Fibroblast of lung (primary cell): ENCODE measurements around the gene CMSS1.

ENCODE experiments used
- CTCF ChIP-seq, 2 donors: IDR thresholded peaks in 1 of 2; conservative IDR thresholded peaks in 1 of 2; 1 replicate in 1 of 2; 2 replicates in 1 of 2; pipeline ENCODE4 v1.5.1; 2011 to 2012; ENCODE audit warnings: low read length in 2 of 2, control low read depth in 1 of 2, inconsistent platforms in 1 of 2, low read depth in 1 of 2, mild to moderate bottlenecking in 1 of 2
- EZH2 ChIP-seq: IDR thresholded peaks from 2 replicates; pipeline ENCODE4 v1.5.1; 2012; ENCODE audit warnings: low read length, control low read depth, mild to moderate bottlenecking; ENCODE audit errors: missing control alignments

DNA sequence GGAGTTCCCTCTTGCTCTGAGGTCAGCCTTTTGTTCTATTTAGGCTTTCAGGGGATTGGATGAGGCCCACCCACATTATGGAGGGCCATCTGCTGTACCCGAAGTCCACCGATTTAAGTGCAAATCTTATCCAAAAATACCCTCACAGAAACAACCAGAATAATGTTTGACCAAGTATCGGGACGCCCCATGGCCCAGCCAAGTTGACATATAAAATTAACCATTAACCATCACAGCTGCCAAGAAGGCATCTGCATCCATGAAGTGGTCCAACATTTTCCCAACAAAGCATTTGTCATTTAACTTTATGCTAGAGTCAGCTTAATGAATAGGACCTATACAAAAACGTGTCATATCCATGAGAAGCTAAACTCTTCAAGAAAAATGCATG, 396.9 kb downstream of the CMSS1 start:
- TF ChIP-seq CTCF (conservative IDR thresholded peaks at IDR 0.05 in 1 of 2, IDR thresholded peaks at IDR 0.05 in 1 of 2; ENCODE audit: low read depth in 1 of 2, low read length in 2 of 2) (no peak), EZH2 (no peak)
